Kidney epithelial cell (primary cell): ENCODE measurements around the gene SULT1C4. TPM values are rescaled to one million over a fixed set of nuclear protein-coding genes. Genes with fewer than 3 reads are reported as not detected.
"Not testable (repeated sequence)": the region's sequence is repeated elsewhere in the genome, so short reads cannot be mapped to it uniquely, and the experiment has no call there.

Experiments used
- DNase-seq: peaks from one replicate; pipeline ENCODE4 v3.0.0-alpha.2; 2010; ENCODE audit warnings: low read depth
- H3K27me3 ChIP-seq: 2 replicates; pipeline ENCODE4 v1.6.0; 2011; ENCODE audit warnings: low read length; ENCODE audit not compliant: control insufficient read depth, insufficient read depth
- H3K36me3 ChIP-seq: 2 replicates; pipeline ENCODE4 v1.5.1; 2011; ENCODE audit warnings: low read length; ENCODE audit not compliant: control insufficient read depth, insufficient read depth
- H3K4me3 ChIP-seq: 2 replicates; pipeline ENCODE4 v1.5.1; 2011; ENCODE audit warnings: low read depth, mild to moderate bottlenecking, control low read depth, low read length
- total RNA-seq: library from RNA; depleted of rRNA; stranded (reverse); fragments of >200 nt; gene quantifications from 2 replicates; pipeline ENCODE4 v1.2.3, GENCODE V29; 2015
- TF ChIP-seq, protein P1 (sequence below): IDR thresholded peaks from 2 replicates; pipeline ENCODE4 v1.5.1; 2011; ENCODE audit warnings: mild to moderate bottlenecking, moderate library complexity, low read length, control low read depth, inconsistent platforms; ENCODE audit not compliant: insufficient read depth, poor library complexity, severe bottlenecking

The SULT1C4 gene
- total RNA-seq, 1 donor from 2014 or later, result 37.7 TPM

DNA sequence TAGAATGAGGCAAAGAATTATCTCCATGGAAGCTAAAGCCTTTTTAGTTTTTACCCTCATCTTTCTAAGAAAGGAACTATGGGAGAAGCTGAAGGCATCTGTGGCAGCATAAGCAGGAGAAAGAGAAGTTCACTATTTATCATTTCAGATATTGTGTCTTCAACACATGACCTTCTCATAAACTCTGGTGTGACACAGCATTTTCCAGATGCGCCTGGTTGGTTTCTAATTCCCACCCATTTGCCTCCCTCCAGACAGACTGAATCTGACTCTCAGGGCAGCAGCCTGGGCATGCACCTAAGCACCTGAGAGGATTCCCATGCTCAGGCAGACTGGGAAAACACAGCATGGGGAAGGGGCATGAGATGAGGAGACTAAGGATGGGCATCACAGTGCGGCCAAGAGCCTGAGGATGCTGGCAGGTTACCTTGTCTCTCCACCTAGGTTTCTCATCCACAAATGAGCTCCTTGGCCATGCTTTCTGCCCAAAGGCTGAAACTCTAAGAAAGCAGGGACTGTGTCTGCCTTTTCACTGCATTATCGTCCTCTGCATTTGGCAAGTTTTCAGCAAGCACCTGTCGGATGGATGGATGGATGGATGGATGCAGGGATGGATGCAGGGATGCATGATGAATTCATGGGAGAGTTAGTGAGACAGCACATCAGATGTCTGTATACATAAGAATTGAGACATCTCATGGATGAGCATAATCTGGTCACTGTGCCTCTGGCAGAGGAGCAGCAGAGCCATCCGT lies 28.8 kb upstream of the SULT1C4 start:
- Histone ChIP-seq H3K36me3 (no peaks in the 10 kb centered on the region), H3K27me3 (no peaks in the 10 kb centered on the region), H3K4me3 (no peak overlapping the region)
- no peak for DNase-seq
- TF ChIP-seq, protein P1, sequence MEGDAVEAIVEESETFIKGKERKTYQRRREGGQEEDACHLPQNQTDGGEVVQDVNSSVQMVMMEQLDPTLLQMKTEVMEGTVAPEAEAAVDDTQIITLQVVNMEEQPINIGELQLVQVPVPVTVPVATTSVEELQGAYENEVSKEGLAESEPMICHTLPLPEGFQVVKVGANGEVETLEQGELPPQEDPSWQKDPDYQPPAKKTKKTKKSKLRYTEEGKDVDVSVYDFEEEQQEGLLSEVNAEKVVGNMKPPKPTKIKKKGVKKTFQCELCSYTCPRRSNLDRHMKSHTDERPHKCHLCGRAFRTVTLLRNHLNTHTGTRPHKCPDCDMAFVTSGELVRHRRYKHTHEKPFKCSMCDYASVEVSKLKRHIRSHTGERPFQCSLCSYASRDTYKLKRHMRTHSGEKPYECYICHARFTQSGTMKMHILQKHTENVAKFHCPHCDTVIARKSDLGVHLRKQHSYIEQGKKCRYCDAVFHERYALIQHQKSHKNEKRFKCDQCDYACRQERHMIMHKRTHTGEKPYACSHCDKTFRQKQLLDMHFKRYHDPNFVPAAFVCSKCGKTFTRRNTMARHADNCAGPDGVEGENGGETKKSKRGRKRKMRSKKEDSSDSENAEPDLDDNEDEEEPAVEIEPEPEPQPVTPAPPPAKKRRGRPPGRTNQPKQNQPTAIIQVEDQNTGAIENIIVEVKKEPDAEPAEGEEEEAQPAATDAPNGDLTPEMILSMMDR, result no peak

DNA sequence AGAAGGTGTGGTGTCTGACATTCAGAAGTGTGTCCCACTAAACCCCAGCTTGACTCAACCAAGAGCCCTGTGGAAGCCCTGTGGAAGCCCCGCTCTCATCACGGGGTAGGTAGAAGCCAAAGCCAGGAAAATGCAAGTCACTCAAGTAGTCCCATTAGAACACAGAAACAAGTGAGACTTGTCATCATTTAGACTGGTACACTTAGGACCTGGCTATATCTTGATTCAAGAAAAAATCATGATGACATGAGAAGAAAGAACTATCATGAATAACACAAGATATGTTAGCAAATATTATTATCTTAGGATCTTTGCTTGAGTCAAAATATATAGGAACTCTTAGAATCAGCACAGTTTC lies 28.2 kb upstream of the SULT1C4 start:
- Histone ChIP-seq H3K27me3 (no peaks in the 10 kb centered on the region), H3K4me3 (no peak overlapping the region), H3K36me3 (no peaks in the 10 kb centered on the region)
- DNase-seq, result no peak
- TF ChIP-seq, protein P1, result no peak

DNA sequence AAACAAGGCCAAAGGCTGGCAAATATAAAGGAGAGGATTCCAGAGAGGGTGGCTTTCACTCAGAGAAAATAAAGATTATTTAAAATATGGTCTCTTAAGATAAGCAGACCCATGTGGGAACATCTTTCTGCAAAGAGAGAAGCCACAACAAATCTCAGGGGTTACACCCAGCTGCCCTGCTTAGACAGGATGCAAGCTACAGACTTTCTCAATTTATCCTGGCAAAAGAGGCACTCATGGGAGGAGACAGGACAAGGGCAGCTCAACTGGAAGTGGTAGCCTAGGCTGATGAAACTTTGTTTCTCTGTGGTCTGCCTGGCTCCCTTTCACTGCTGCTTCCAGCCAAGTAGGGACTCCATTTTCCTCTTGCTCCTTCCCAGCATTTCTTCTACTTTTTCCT lies 25.9 kb upstream of the SULT1C4 start:
- Histone ChIP-seq H3K36me3 (no peaks in the 10 kb centered on the region), H3K27me3 (no peaks in the 10 kb centered on the region), H3K4me3 (no peak overlapping the region)
- TF ChIP-seq, protein P1, result no peak
- no peak for DNase-seq

DNA sequence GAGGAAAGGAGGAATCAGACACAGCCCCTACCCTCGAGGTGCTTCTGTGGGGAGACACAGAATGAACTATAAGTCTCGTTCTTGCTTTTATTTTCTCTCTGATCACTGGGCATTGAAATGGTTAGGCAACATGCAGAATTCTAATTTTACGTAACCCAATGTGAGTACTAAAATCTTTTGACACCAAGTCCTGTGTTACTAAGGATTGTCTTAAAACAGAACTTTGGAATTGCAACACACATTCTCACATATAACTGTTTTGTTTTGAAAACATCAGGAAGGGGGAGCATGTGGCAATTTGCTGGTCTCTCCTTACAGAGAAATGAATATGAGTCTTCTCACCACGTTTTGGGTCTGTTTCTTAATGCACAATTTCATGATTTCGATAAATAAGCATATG lies 23.6 kb upstream of the SULT1C4 start:
- no peak for DNase-seq
- TF ChIP-seq, protein P1, result no peak
- Histone ChIP-seq H3K4me3 (no peak overlapping the region), H3K27me3 (no peaks in the 10 kb centered on the region), H3K36me3 (no peaks in the 10 kb centered on the region)

DNA sequence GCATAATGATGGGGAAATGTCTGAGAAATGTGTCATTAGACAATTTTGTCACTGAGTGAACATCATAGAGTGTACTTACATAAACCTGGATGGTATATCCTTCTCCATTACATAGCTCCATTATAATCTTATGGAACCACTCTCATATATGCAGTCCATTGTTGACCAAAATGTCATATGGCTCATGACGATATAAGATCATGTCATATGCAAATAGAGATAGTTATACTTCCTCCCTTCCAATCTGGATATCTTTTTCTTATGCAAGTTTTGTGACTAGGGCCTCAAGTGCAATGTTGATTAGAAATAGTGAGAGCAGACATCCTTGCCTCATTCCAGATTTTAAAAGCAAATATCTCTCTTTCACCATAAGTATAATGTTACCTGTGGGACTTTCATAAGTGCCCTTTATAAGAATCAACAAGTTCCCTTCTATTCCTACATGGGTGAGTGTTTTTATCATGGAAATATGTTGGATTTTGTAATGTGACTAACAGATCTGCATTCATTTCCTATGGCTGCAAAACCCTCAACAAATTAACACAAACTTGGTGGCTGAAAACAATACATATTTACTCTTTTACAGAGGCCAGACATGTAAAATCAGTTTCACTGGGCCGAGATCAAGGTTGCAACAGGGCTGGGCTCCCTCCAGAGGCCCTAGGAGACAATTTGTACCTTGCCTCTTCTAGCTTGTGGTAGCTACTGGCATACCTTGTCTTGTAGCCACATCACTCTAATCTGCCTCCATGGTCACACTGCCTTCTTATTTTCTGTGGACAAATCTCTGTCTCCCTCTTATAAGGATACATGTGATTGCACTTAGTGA lies 21.6 kb upstream of the SULT1C4 start:
- no peaks in the 10 kb centered on the region for H3K36me3 ChIP-seq
- TF ChIP-seq, protein P1, result no peak
- H3K27me3 ChIP-seq, result no peaks in the 10 kb centered on the region
- no peak for DNase-seq
- no peak overlapping the region for H3K4me3 ChIP-seq

DNA sequence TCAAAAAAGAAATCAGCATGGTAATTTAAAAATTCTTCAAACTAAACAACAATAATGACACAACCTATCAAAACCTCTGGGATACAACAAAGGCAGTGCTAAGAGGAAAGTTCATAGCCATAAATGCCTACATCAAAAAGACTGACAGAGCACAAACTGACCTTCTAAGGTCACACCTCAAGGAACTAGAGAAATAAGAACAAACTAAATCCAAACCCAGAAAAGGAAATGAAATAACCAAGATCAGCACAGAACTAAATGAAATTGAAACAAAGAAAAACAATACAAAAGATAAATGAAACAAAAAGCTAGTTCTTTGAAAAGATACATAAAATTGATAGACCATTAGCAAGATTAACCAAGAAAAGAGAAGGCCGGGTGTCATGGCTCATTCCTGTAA lies 18.4 kb upstream of the SULT1C4 start:
- not testable (repeated sequence) for H3K27me3 ChIP-seq, DNase-seq, H3K4me3 ChIP-seq, H3K36me3 ChIP-seq
